GM18505 (cell line): ENCODE data around the gene RAET1L.
A peak's percentile ranks its signal among the peaks of the same experiment; 100 is the strongest.
"Not testable (repeated sequence)": the region's sequence is repeated elsewhere in the genome, so short reads cannot be mapped to it uniquely, and the experiment has no call there.

Experiments
- ATAC-seq: cut with Tn5 transposase; IDR thresholded peaks from one replicate; pipeline ENCODE4 v1.9.1; 2021; ENCODE audit not compliant: unreplicated experiment
- POLR2A ChIP-seq: IDR thresholded peaks from 4 replicates; pipeline ENCODE4 v1.6.1; 2011; ENCODE audit warnings: borderline replicate concordance; ENCODE audit not compliant: insufficient read depth, insufficient read length; ENCODE audit errors: extremely low read depth

Gene RAET1L

GRCh38 chr6:149995235-149995750 lies 30.0 kb downstream of the RAET1L start:
- no peak for ATAC-seq
- no peak for TF ChIP-seq POLR2A

GRCh38 chr6:149991838-149992237 lies 33.5 kb downstream of the RAET1L start:
- TF ChIP-seq POLR2A, result no peak
- no peak for ATAC-seq

GRCh38 chr6:149991472-149991795 lies 33.9 kb downstream of the RAET1L start:
- not testable (repeated sequence) for ATAC-seq

GRCh38 chr6:149990661-149991471 lies 34.5 kb downstream of the RAET1L start:
- TF ChIP-seq POLR2A, result no peak
- ATAC-seq, result peak; percentile 43

GRCh38 chr6:149990212-149990660 lies 35.1 kb downstream of the RAET1L start:
- TF ChIP-seq POLR2A, result no peak
- ATAC-seq, result no peak

GRCh38 chr6:149988550-149989346 lies 36.6 kb downstream of the RAET1L start:
- no peak for ATAC-seq
- TF ChIP-seq POLR2A, result no peak

- TF ChIP-seq POLR2A, result no peak
- no peak for ATAC-seq
Measured at GRCh38 chr6:149987602-149988107, 37.7 kb downstream of the RAET1L start.

GRCh38 chr6:149985481-149985937 lies 39.8 kb downstream of the RAET1L start:
- TF ChIP-seq POLR2A, result no peak
- ATAC-seq, result no peak

- ATAC-seq, result no peak
- TF ChIP-seq POLR2A, result no peak
Measured at GRCh38 chr6:149984773-149985172, 40.6 kb downstream of the RAET1L start.

- ATAC-seq, result no peak
- no peak for TF ChIP-seq POLR2A
Measured at GRCh38 chr6:149983145-149983544, 42.2 kb downstream of the RAET1L start.

GRCh38 chr6:149979293-149979692 lies 46.0 kb downstream of the RAET1L start:
- no peak for ATAC-seq
- TF ChIP-seq POLR2A, result no peak

- TF ChIP-seq POLR2A, result no peak
- ATAC-seq, result no peak
Measured at GRCh38 chr6:149978610-149979009, 46.7 kb downstream of the RAET1L start.

- TF ChIP-seq POLR2A, result no peak
- no peak for ATAC-seq
Measured at GRCh38 chr6:149977221-149977620, 48.1 kb downstream of the RAET1L start.
